B cell (primary cell): ENCODE data around the gene VPS13D.

Experiments used
- EZH2 ChIP-seq: IDR thresholded peaks from 2 replicates; pipeline ENCODE4 v1.6.1; 2012; ENCODE audit warnings: borderline replicate concordance, low read depth, mild to moderate bottlenecking, moderate library complexity, low read length; ENCODE audit not compliant: insufficient read depth, poor library complexity, severe bottlenecking
- TF ChIP-seq, protein P1 (sequence below): fragments of 200-600 bp; IDR thresholded peaks from one replicate; pipeline ENCODE4 v1.8.0; 2022; ENCODE audit warnings: antibody characterized with exemption, mild to moderate bottlenecking

DNA sequence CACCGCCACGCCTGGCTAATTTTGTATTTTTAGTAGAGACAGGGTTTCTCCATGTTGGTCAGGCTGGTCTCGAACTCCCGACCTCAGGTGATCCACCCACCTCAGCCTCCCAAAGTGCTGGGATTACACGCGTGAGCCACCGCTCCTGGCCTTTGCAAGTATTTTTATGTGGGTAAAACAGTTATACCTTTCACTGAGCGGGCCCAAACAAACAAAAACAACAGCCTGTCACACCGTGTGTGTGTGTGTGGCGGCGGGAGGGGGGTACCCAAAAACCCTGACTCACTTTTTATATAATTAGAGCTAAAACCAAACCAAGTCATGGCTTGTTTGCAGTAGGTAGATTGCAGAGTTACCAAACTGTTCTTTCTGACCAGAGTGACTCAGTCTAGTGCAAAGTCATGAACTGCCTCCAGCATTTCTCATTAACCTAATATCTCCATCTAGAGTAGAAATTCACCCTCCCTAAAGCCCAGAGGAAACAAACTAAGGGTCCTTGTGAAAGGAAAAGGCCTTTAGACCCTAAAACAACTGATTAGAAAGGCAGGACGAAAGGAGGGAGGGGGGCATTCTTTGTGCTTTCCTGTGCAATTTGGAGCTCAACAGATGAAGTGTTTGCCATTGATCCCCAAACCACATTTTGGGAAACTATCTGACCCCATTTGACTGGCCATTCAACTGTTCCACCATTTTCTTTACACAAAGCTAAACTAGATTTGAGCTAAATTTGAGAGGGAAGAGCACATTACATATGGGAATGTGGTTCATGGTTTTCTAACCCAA, 207.2 kb downstream of the VPS13D start:
- TF ChIP-seq, protein P1, sequence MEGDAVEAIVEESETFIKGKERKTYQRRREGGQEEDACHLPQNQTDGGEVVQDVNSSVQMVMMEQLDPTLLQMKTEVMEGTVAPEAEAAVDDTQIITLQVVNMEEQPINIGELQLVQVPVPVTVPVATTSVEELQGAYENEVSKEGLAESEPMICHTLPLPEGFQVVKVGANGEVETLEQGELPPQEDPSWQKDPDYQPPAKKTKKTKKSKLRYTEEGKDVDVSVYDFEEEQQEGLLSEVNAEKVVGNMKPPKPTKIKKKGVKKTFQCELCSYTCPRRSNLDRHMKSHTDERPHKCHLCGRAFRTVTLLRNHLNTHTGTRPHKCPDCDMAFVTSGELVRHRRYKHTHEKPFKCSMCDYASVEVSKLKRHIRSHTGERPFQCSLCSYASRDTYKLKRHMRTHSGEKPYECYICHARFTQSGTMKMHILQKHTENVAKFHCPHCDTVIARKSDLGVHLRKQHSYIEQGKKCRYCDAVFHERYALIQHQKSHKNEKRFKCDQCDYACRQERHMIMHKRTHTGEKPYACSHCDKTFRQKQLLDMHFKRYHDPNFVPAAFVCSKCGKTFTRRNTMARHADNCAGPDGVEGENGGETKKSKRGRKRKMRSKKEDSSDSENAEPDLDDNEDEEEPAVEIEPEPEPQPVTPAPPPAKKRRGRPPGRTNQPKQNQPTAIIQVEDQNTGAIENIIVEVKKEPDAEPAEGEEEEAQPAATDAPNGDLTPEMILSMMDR: no peak
- TF ChIP-seq EZH2: no peak
